Chondrocyte (in vitro differentiated cells): ENCODE measurements around the gene SCG2. TPM values are rescaled to one million over a fixed set of nuclear protein-coding genes. Genes with fewer than 3 reads are reported as not detected.

ENCODE experiments used
- DNase-seq: peaks from one replicate; pipeline ENCODE4 v3.0.0; 2021; ENCODE audit warnings: mixed read lengths, low spot score
- H3K27ac Mint-ChIP-seq: one replicate; pipeline ENCODE4 v1.8.0; 2021; ENCODE audit warnings: mild to moderate bottlenecking, moderate library complexity, mixed read lengths; ENCODE audit not compliant: unreplicated experiment
- H3K27me3 Mint-ChIP-seq: 2 replicates; pipeline ENCODE4 v1.8.0; 2021; ENCODE audit warnings: low read depth, mixed read lengths
- H3K36me3 Mint-ChIP-seq: 2 replicates; pipeline ENCODE4 v1.8.0; 2021; ENCODE audit warnings: low read depth, mixed read lengths
- H3K4me1 Mint-ChIP-seq: 2 replicates; pipeline ENCODE4 v1.8.0; 2021; ENCODE audit warnings: low read depth, mild to moderate bottlenecking, mixed read lengths
- H3K4me3 Mint-ChIP-seq: one replicate; pipeline ENCODE4 v1.8.0; 2021; ENCODE audit warnings: mild to moderate bottlenecking, moderate library complexity, mixed read lengths; ENCODE audit not compliant: unreplicated experiment
- H3K9me3 Mint-ChIP-seq: 2 replicates; pipeline ENCODE4 v1.8.0; 2021; ENCODE audit warnings: low read depth, mixed read lengths
- CTCF ChIP-seq: fragments of 200-600 bp; sonication (generic); IDR thresholded peaks from 2 replicates; pipeline ENCODE4 v1.5.0; 2021; ENCODE audit warnings: antibody characterized with exemption, mild to moderate bottlenecking, moderate library complexity
- total RNA-seq: library from RNA; stranded (reverse); gene quantifications from 3 replicates; pipeline ENCODE4 v1.2.1, GENCODE V29; 2021

The SCG2 gene
- total RNA-seq, 1 donor from 2014 or later, result 81.6 TPM

DNA sequence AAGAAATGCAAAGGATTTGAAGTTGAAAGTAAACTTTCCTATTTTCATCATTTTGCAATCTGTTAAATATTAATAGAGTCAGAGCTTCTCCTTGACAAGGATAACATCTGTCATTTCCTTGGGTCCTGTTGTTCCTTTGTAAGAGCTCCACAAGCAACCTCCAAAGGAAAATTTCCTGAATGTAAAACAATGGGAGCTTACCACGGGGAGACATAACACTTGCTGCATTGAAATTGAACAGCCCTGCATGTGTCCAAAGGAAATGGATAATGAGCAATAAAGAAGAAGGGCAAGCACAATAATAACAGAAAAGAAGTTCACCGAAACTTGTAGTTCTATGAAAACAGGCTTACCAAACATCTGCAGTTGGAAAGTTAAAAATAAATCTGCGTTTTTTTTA lies 42.0 kb upstream of the SCG2 start:
- no peaks in the 10 kb centered on the region for H3K9me3 Mint-ChIP-seq
- H3K36me3 Mint-ChIP-seq, result no peaks in the 10 kb centered on the region
- H3K27me3 Mint-ChIP-seq, result no peaks in the 10 kb centered on the region
- peaks cover 43% of the 10 kb centered on the region for H3K4me1 Mint-ChIP-seq
- no peak for TF ChIP-seq CTCF
- H3K27ac Mint-ChIP-seq, result no peak overlapping the region
- no peak for DNase-seq
- H3K4me3 Mint-ChIP-seq, result no peak overlapping the region

DNA sequence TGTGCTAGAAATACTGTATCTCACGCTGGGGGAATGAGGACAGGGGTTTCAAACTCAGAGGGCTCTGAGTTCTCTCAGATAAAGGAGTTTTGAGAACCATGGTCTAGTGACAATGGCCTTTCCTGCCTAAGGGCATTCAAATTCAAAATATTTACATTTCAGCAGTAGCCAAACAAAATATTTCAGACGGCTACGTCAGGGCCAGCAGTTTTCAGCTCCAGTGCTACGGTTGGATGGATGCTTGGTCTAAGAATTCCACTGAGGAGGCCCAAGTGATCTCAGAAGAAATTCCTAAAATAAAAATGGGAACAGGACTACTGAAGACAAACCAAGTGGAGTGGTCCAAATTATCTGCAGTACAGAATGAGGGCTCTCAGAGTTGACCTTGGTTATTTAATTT lies 41.1 kb upstream of the SCG2 start:
- DNase-seq, result no peak

DNA sequence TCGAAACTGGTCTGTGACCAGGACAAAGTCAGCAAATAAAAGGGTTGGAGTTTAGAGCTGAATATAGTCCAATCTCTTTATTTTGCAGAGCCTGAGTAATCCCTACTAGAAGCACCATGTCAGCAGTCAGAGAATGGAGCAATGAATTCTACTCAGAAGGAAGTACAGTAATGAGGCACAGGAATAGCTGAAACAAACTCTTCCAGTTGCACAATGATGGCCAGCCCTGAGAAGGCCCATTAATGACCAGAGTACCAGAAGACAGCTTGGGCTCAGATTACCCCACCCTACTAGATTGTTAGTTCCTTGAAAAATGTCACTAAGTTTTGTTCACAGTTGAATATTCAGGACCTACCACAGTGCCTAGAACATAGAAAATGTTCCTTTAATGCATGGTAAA lies 40.3 kb upstream of the SCG2 start:
- no peak overlapping the region for H3K27ac Mint-ChIP-seq
- no peaks in the 10 kb centered on the region for H3K27me3 Mint-ChIP-seq
- peaks cover 44% of the 10 kb centered on the region for H3K4me1 Mint-ChIP-seq
- peaks cover 11% of the 10 kb centered on the region for H3K9me3 Mint-ChIP-seq
- H3K36me3 Mint-ChIP-seq, result no peaks in the 10 kb centered on the region
- TF ChIP-seq CTCF, result no peak
- no peak for DNase-seq
- H3K4me3 Mint-ChIP-seq, result no peak overlapping the region

More for the DNA sequence above, 41.1 kb upstream of the SCG2 start:
- no peak overlapping the region for H3K4me3 Mint-ChIP-seq
- no peaks in the 10 kb centered on the region for H3K27me3 Mint-ChIP-seq
- H3K27ac Mint-ChIP-seq, result no peak overlapping the region
- H3K36me3 Mint-ChIP-seq, result no peaks in the 10 kb centered on the region
- H3K4me1 Mint-ChIP-seq, result peaks cover 44% of the 10 kb centered on the region
- H3K9me3 Mint-ChIP-seq, result peaks cover 7% of the 10 kb centered on the region
- TF ChIP-seq CTCF, result no peak

DNA sequence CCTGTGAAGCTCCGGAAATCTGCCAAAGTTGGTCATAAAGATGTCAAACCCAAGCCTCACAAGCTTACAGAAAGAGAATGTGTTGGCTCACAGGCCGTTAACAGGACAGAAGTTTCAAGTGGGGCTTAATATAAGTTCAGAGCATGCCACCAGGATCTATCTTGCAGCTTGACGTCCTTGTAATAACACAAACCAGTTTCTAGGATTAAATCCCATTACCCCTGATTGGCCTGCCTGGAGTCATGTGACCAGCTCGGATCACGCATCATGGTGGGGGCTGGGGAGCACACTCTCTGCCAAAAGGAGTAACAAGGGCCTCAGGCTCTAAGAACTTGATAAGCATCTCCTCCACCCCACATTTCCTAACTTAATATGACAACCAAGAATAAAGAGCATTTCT lies 38.9 kb upstream of the SCG2 start:
- Mint-ChIP-seq H3K4me1 (peaks cover 33% of the 10 kb centered on the region), H3K4me3 (no peak overlapping the region), H3K9me3 (peaks cover 11% of the 10 kb centered on the region), H3K36me3 (no peaks in the 10 kb centered on the region), H3K27ac (no peak overlapping the region), H3K27me3 (no peaks in the 10 kb centered on the region)
- no peak for TF ChIP-seq CTCF
- DNase-seq, result no peak

GRCh38 chr2:223635080-223635479 lies 32.9 kb upstream of the SCG2 start:
- Mint-ChIP-seq H3K9me3 (peaks cover 11% of the 10 kb centered on the region), H3K27me3 (no peaks in the 10 kb centered on the region), H3K4me1 (peaks cover 17% of the 10 kb centered on the region), H3K4me3 (no peak overlapping the region), H3K36me3 (no peaks in the 10 kb centered on the region), H3K27ac (no peak overlapping the region)
- no peak for DNase-seq
- TF ChIP-seq CTCF, result no peak
